Esophagus muscularis mucosa (tissue), 3 donors: ENCODE results near the gene SOX1.

Source experiments
- CTCF ChIP-seq, 3 experiments: fragments of 200-600 bp in 2 of 3; fragments of 450-650 bp in 1 of 3; sonication (generic) in 2 of 3; IDR thresholded peaks; one replicate each; pipeline ENCODE4 v1.5.1; 2017 to 2019; ENCODE audit warnings: antibody characterized with exemption in 3 of 3, mild to moderate bottlenecking in 2 of 3, moderate library complexity in 1 of 3
- POLR2A ChIP-seq: fragments of 450-650 bp; IDR thresholded peaks from one replicate; pipeline ENCODE4 v1.6.1; 2017; ENCODE audit warnings: antibody characterized with exemption, moderate library complexity, mild to moderate bottlenecking, low read depth

GRCh38 chr13:112054616-112055015, 12.3 kb upstream of the SOX1 start:
- TF ChIP-seq CTCF (IDR thresholded peaks at IDR 0.05) (no peak), POLR2A (no peak)
